ENCODE results near the gene MTHFR.
A peak's percentile ranks its signal among the peaks of the same experiment; 100 is the strongest.

The MTHFR gene

DNA sequence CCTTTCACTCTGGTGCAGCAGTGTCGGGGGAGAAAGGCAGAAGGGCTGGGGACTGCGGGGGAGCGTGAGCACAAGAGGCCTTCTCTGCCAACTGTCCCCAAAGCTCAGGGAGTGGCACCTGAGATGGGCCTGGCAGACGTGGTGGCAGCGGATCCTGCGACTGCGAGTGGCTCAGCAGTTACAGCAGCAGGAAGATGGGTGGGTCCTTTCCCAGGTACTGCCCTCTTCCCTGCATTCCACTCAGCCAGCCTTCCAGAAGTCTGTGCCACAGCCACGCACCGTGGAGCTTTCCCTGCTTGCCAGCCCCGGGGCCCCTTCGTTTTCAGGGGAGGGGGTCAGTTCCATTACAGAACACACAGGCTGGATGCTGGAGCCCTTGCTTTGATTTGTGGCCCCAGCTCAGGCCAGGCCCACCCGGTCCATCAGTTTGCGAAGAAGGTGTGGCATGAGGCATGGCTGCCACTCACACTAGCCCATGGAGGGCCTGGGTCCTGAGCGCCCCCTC lies 17.2 kb downstream of the MTHFR start:
- H3K9me3 ChIP-seq (ENCODE audit: insufficient read depth, low read length) = no peaks in the 10 kb centered on the region
- H3K9ac ChIP-seq (ENCODE audit: insufficient read length, low read depth) = peak overlapping the region; percentile 32
- no peak overlapping the region for H3K4me3 ChIP-seq (ENCODE audit: insufficient read length, low read depth)
- DNase-seq (ENCODE audit: low read depth, low spot score) = no peak
- no peak for TF ChIP-seq SUZ12 (IDR thresholded peaks at IDR 0.05; ENCODE audit: extremely low read depth, insufficient read depth, insufficient read length)
- TF ChIP-seq ZNF274 (IDR thresholded peaks at IDR 0.05; ENCODE audit: low read depth, low read length) = no peak
- no peak for TF ChIP-seq YY1 (IDR thresholded peaks at IDR 0.05; ENCODE audit: insufficient read depth, insufficient read length)
- H3K4me1 ChIP-seq (ENCODE audit: insufficient read depth, insufficient read length) = peaks cover 17% of the 10 kb centered on the region
- H3K36me3 ChIP-seq (ENCODE audit: insufficient read depth, insufficient read length, low read length) = peaks cover 12% of the 10 kb centered on the region
- H3K27me3 ChIP-seq (ENCODE audit: insufficient read depth, insufficient read length) = no peaks in the 10 kb centered on the region

GRCh38 chr1:11787804-11788436 lies 17.8 kb downstream of the MTHFR start:
- peak overlapping the region; percentile 18 for H3K9ac ChIP-seq (ENCODE audit: insufficient read length, low read depth)
- H3K27me3 ChIP-seq (ENCODE audit: insufficient read depth, insufficient read length) = no peaks in the 10 kb centered on the region
- no peaks in the 10 kb centered on the region for H3K9me3 ChIP-seq (ENCODE audit: insufficient read depth, low read length)
- DNase-seq (ENCODE audit: low read depth, low spot score) = no peak
- peaks cover 10% of the 10 kb centered on the region for H3K36me3 ChIP-seq (ENCODE audit: insufficient read depth, insufficient read length, low read length)
- peaks cover 17% of the 10 kb centered on the region for H3K4me1 ChIP-seq (ENCODE audit: insufficient read depth, insufficient read length)
- H3K4me3 ChIP-seq (ENCODE audit: insufficient read length, low read depth) = no peak overlapping the region
- TF ChIP-seq SUZ12 (IDR thresholded peaks at IDR 0.05; ENCODE audit: extremely low read depth, insufficient read depth, insufficient read length) = no peak
- TF ChIP-seq YY1 (IDR thresholded peaks at IDR 0.05; ENCODE audit: insufficient read depth, insufficient read length) = no peak
- no peak for TF ChIP-seq ZNF274 (IDR thresholded peaks at IDR 0.05; ENCODE audit: low read depth, low read length)

DNA sequence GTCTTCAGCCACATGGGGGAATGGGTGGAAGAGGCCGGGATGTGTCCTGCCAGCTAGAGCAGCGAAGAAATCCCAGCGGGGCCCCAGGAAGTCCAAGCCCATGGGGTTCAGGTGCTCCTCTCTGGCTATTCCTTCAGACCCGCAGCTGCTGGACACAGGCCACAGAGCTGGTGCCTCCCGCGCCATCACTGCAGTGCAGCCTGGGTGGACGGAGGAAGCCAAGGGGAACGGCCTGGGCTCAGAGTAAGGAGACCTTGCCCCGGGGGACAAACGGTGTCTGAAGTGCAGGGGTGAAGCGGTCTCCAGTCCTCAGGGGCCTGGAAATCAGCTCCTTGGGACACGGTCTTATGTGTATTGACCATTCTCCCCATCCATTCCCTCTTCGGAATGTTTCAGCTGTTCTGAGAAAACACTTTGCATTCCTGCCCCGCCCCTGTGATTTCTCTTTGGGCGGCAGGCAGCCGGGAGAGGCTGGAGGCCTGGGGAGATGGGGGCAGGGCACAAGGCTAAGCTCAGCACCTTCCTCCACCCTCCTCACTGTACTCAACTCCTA lies 18.4 kb downstream of the MTHFR start:
- DNase-seq (ENCODE audit: low read depth, low spot score) = no peak
- TF ChIP-seq SUZ12 (IDR thresholded peaks at IDR 0.05; ENCODE audit: extremely low read depth, insufficient read depth, insufficient read length) (no peak), YY1 (IDR thresholded peaks at IDR 0.05; ENCODE audit: insufficient read depth, insufficient read length) (no peak), ZNF274 (IDR thresholded peaks at IDR 0.05; ENCODE audit: low read depth, low read length) (no peak)
- H3K4me3 ChIP-seq (ENCODE audit: insufficient read length, low read depth) = no peak overlapping the region
- no peaks in the 10 kb centered on the region for H3K27me3 ChIP-seq (ENCODE audit: insufficient read depth, insufficient read length)
- no peaks in the 10 kb centered on the region for H3K9me3 ChIP-seq (ENCODE audit: insufficient read depth, low read length)
- H3K36me3 ChIP-seq (ENCODE audit: insufficient read depth, insufficient read length, low read length) = peaks cover 10% of the 10 kb centered on the region
- peaks cover 17% of the 10 kb centered on the region for H3K4me1 ChIP-seq (ENCODE audit: insufficient read depth, insufficient read length)
- H3K9ac ChIP-seq (ENCODE audit: insufficient read length, low read depth) = peak overlapping the region; percentile 67

DNA sequence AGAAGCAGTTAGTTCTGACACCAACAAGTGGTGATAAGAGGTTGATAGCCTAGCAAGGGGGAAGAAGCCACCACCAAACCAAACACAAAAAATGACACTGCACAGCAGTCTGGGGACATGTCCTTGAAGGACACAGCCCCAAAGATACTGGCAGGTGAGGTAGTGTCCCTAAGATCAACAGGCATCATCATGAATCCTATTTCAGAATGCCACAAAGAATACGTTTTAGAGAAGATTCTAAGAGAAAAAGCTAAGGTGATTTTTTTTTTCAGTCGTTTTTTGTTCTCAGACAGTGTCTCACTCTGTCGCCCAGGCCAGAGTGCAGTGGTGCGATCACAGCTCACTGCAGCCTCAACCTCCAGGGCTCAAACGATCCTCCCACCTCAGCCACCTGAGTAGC lies 19.6 kb downstream of the MTHFR start:
- Histone ChIP-seq H3K27me3 (ENCODE audit: insufficient read depth, insufficient read length) (no peaks in the 10 kb centered on the region), H3K9ac (ENCODE audit: insufficient read length, low read depth) (no peak overlapping the region), H3K4me3 (ENCODE audit: insufficient read length, low read depth) (no peak overlapping the region), H3K36me3 (ENCODE audit: insufficient read depth, insufficient read length, low read length) (peaks cover 7% of the 10 kb centered on the region), H3K9me3 (ENCODE audit: insufficient read depth, low read length) (no peaks in the 10 kb centered on the region), H3K4me1 (ENCODE audit: insufficient read depth, insufficient read length) (peaks cover 17% of the 10 kb centered on the region)
- DNase-seq (ENCODE audit: low read depth, low spot score) = no peak
- no peak for TF ChIP-seq SUZ12 (IDR thresholded peaks at IDR 0.05; ENCODE audit: extremely low read depth, insufficient read depth, insufficient read length)
- no peak for TF ChIP-seq ZNF274 (IDR thresholded peaks at IDR 0.05; ENCODE audit: low read depth, low read length)
- TF ChIP-seq YY1 (IDR thresholded peaks at IDR 0.05; ENCODE audit: insufficient read depth, insufficient read length) = no peak

DNA sequence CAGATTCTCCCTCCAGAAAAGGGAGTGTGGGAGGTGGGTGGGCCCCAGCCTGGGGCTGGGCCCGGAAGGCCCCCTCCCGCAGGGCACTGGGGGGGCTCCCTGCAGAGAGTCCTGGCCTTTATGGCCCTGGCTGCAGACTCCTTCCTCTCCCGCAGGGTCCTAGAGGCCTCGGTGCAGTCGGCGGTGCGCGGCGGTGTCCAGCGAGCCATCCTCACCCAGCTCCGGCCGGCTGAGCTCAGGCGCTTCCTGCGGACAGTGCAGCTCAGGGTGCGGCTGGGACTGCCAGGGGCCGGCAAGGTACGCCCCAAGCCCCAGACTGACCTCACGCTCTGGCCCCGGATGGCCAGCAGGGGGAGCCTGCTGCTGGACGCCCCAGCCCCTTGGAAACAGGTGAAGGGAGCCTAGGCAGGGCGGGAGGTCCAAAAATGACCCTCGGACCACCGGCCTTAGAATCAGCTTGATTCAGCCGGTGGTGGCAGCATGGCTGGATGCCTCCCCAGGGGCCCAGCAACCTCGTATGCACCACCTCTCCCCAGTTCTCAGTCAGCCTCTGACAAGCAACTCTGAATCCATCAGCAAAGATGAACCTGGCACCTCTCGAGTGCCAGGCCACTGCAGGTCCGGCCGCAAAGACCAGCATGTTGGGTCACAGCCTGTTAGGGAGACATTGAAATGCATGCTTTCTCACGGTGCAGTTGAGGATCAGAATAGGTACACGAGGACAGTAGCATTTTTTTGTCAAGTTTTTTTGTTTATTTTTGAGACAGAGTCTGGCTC lies 20.6 kb downstream of the MTHFR start:
- Histone ChIP-seq H3K9ac (ENCODE audit: insufficient read length, low read depth) (peak overlapping the region; percentile 54), H3K27me3 (ENCODE audit: insufficient read depth, insufficient read length) (no peaks in the 10 kb centered on the region), H3K4me3 (ENCODE audit: insufficient read length, low read depth) (no peak overlapping the region), H3K4me1 (ENCODE audit: insufficient read depth, insufficient read length) (peaks cover 17% of the 10 kb centered on the region), H3K36me3 (ENCODE audit: insufficient read depth, insufficient read length, low read length) (peaks cover 2% of the 10 kb centered on the region), H3K9me3 (ENCODE audit: insufficient read depth, low read length) (no peaks in the 10 kb centered on the region)
- DNase-seq (ENCODE audit: low read depth, low spot score) = no peak
- TF ChIP-seq SUZ12 (IDR thresholded peaks at IDR 0.05; ENCODE audit: extremely low read depth, insufficient read depth, insufficient read length) (no peak), YY1 (IDR thresholded peaks at IDR 0.05; ENCODE audit: insufficient read depth, insufficient read length) (no peak), ZNF274 (IDR thresholded peaks at IDR 0.05; ENCODE audit: low read depth, low read length) (no peak)

DNA sequence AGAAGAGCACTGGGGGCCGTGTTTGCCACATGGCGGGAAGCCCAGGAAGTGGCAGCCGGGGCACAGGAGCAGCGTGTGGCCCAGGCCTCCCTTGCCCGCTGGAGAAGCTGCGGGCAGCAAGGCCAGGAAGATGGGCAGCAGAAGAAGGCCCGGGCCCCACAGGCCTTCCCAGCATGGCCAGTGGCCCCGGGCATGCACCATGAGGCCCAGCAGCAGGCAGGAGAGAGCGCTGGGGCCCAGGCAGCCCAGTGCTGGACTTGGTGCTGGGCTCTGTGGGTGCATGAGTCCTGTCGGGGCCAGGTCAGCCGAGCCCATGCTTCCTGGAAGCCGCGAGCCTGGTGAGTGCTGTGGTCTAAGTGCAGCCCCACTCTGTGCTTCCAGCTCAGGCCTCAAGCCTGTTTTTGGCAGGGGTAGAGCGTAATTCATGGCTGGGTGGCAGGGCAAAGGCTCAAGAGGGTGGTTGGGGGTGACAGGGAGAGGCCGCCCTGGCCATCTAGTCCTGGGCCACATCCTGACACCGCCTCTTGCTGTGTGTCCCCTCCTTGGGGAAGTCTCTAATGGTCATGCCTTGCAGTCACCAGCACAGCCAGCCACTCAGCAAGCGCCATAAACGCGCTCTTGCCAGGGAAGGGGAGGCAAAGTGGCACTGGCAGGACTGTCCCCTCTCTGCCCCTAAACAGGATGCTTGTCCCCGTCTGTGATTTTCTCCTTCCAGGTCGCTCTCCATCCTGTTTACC lies 21.3 kb downstream of the MTHFR start:
- H3K9ac ChIP-seq (ENCODE audit: insufficient read length, low read depth) = peak overlapping the region; percentile 54
- no peaks in the 10 kb centered on the region for H3K36me3 ChIP-seq (ENCODE audit: insufficient read depth, insufficient read length, low read length)
- no peak overlapping the region for H3K4me3 ChIP-seq (ENCODE audit: insufficient read length, low read depth)
- DNase-seq (ENCODE audit: low read depth, low spot score) = no peak
- H3K9me3 ChIP-seq (ENCODE audit: insufficient read depth, low read length) = no peaks in the 10 kb centered on the region
- H3K27me3 ChIP-seq (ENCODE audit: insufficient read depth, insufficient read length) = no peaks in the 10 kb centered on the region
- TF ChIP-seq YY1 (IDR thresholded peaks at IDR 0.05; ENCODE audit: insufficient read depth, insufficient read length) (no peak), ZNF274 (IDR thresholded peaks at IDR 0.05; ENCODE audit: low read depth, low read length) (no peak), SUZ12 (IDR thresholded peaks at IDR 0.05; ENCODE audit: extremely low read depth, insufficient read depth, insufficient read length) (no peak)
- peaks cover 17% of the 10 kb centered on the region for H3K4me1 ChIP-seq (ENCODE audit: insufficient read depth, insufficient read length)

Data from NT2/D1 (cell line).